HepG2 (cell line): ENCODE measurements around the gene SLC25A22. TPM values are rescaled to one million over a fixed set of nuclear protein-coding genes. Genes with fewer than 3 reads are reported as not detected.

Experiments
- BORCS8-MEF2B ChIP-seq: sonication (generic); formaldehyde crosslinking; IDR thresholded peaks from 2 replicates; pipeline ENCODE4 v1.8.0; 2022; ENCODE audit warnings: mild to moderate bottlenecking, missing genetic modification reagents
- CCDC6 ChIP-seq: sonication (generic); formaldehyde crosslinking; IDR thresholded peaks from 2 replicates; pipeline ENCODE4 v1.8.1; 2022; ENCODE audit warnings: mild to moderate bottlenecking, missing genetic modification reagents, moderate library complexity
- EED ChIP-seq: sonication (generic); formaldehyde crosslinking; IDR thresholded peaks from 2 replicates; pipeline ENCODE4 v1.5.0; 2020; ENCODE audit warnings: mild to moderate bottlenecking, missing genetic modification reagents
- FOSL2 ChIP-seq: sonication (generic); formaldehyde crosslinking; IDR thresholded peaks from 2 replicates; pipeline ENCODE4 v1.4.0; 2020; ENCODE audit warnings: missing genetic modification reagents
- GATAD1 ChIP-seq: IDR thresholded peaks from 2 replicates; pipeline ENCODE4 v1.6.1; 2016; ENCODE audit warnings: missing genetic modification reagents, missing compliant biosample characterization
- HOXA7 ChIP-seq: sonication (generic); formaldehyde crosslinking; IDR thresholded peaks from 2 replicates; pipeline ENCODE4 v1.8.1; 2022; ENCODE audit warnings: mild to moderate bottlenecking, missing genetic modification reagents, moderate library complexity
- JARID2 ChIP-seq: sonication (generic); formaldehyde crosslinking; IDR thresholded peaks from 2 replicates; pipeline ENCODE4 v1.8.1; 2023; ENCODE audit warnings: missing genetic modification reagents, inconsistent platforms; ENCODE audit not compliant: insufficient replicate concordance
- RARA ChIP-seq: IDR thresholded peaks from 2 replicates; pipeline ENCODE4 v1.6.1; 2016; ENCODE audit warnings: missing genetic modification reagents, missing compliant biosample characterization
- SMC3 ChIP-seq: IDR thresholded peaks from 2 replicates; pipeline ENCODE4 v1.6.1; 2011; ENCODE audit warnings: low read length, improper control_type of control experiment
- SP4 ChIP-seq: sonication (generic); formaldehyde crosslinking; IDR thresholded peaks from 2 replicates; pipeline ENCODE4 v1.8.1; 2023; ENCODE audit warnings: mild to moderate bottlenecking, missing genetic modification reagents
- TAF15 ChIP-seq: fragments of 200-400 bp; formaldehyde crosslinking; IDR thresholded peaks from one replicate; pipeline ENCODE4 v1.6.1; 2018; ENCODE audit warnings: mild to moderate bottlenecking, low read depth, low read length; ENCODE audit not compliant: poor library complexity, severe bottlenecking
- TARDBP ChIP-seq: sonication (generic); formaldehyde crosslinking; IDR thresholded peaks from 2 replicates; pipeline ENCODE4 v1.8.0; 2022; ENCODE audit warnings: mild to moderate bottlenecking, missing genetic modification reagents
- XBP1 ChIP-seq: sonication (generic); formaldehyde crosslinking; IDR thresholded peaks from 2 replicates; pipeline ENCODE4 v1.5.0; 2020; ENCODE audit warnings: missing genetic modification reagents
- ZFP90 ChIP-seq: sonication (generic); formaldehyde crosslinking; IDR thresholded peaks from 2 replicates; pipeline ENCODE4 v1.8.0; 2022; ENCODE audit warnings: missing genetic modification reagents, mild to moderate bottlenecking, inconsistent platforms, borderline replicate concordance
- ZNF121 ChIP-seq: sonication (generic); formaldehyde crosslinking; IDR thresholded peaks from 2 replicates; pipeline ENCODE4 v1.5.0; 2020; ENCODE audit warnings: mild to moderate bottlenecking, missing genetic modification reagents
- ZNF354B ChIP-seq: sonication (generic); formaldehyde crosslinking; IDR thresholded peaks from 2 replicates; pipeline ENCODE4 v1.8.0; 2022; ENCODE audit warnings: mild to moderate bottlenecking, missing genetic modification reagents
- ZNF496 ChIP-seq: sonication (generic); formaldehyde crosslinking; IDR thresholded peaks from 2 replicates; pipeline ENCODE4 v1.8.1; 2023; ENCODE audit warnings: mild to moderate bottlenecking, moderate library complexity, missing genetic modification reagents; ENCODE audit not compliant: insufficient replicate concordance
- ZNF549 ChIP-seq: sonication (generic); formaldehyde crosslinking; IDR thresholded peaks from 2 replicates; pipeline ENCODE4 v1.5.0; 2020; ENCODE audit warnings: missing genetic modification reagents
- ZNF776 ChIP-seq: sonication (generic); formaldehyde crosslinking; IDR thresholded peaks from 2 replicates; pipeline ENCODE4 v1.4.0; 2020; ENCODE audit warnings: mild to moderate bottlenecking, missing genetic modification reagents
- ZSCAN31 ChIP-seq: sonication (generic); formaldehyde crosslinking; IDR thresholded peaks from 2 replicates; pipeline ENCODE4 v1.5.0; 2020; ENCODE audit warnings: low read depth, mild to moderate bottlenecking, missing genetic modification reagents
- polyA plus RNA-seq, 8 experiments: library from polyadenylated mRNA; depleted of rRNA in 3 of 8; stranded (reverse) in 7 of 8; unstranded in 1 of 8; fragments of >200 nt; fragmentation: Illumina TruSeq in 4 of 8; extraction: Trizol in 4 of 8; gene quantifications; 2 replicates each; pipeline versions ENCODE4 v1.2.1 to v1.2.3, GENCODE V29; 2011 to 2016; ENCODE audit warnings: low read depth in 4 of 8, missing spikeins in 1 of 8, mixed read lengths in 1 of 8; ENCODE audit not compliant: insufficient read depth in 1 of 8
- total RNA-seq, 5 experiments: library from RNA; depleted of rRNA; stranded (reverse); fragments of >200 nt; fragmentation: Illumina TruSeq; extraction: Trizol; gene quantifications; 2 replicates each; pipeline ENCODE4 v1.2.3, GENCODE V29; 2016; ENCODE audit warnings: low read depth in 1 of 5
- TF ChIP-seq, protein P1 (sequence below): sonication (generic); formaldehyde crosslinking; IDR thresholded peaks from 2 replicates; pipeline ENCODE4 v1.5.0; 2020; ENCODE audit warnings: mild to moderate bottlenecking, missing genetic modification reagents
- TF ChIP-seq, protein P2 (sequence below): sonication (generic); formaldehyde crosslinking; conservative IDR thresholded peaks from 2 replicates; pipeline ENCODE4 v1.5.0; 2020; ENCODE audit warnings: missing genetic modification reagents
- TF ChIP-seq, protein P3 (sequence below): sonication (generic); formaldehyde crosslinking; IDR thresholded peaks from 2 replicates; pipeline ENCODE4 v1.4.0; 2020; ENCODE audit warnings: missing genetic modification reagents

Gene SLC25A22
- total and polyA plus RNA-seq, 2 of the 13 experiments (the other 11 are each of a cell fraction or from before 2014, with no cell fraction given): 12.4 to 19.2 TPM

DNA sequence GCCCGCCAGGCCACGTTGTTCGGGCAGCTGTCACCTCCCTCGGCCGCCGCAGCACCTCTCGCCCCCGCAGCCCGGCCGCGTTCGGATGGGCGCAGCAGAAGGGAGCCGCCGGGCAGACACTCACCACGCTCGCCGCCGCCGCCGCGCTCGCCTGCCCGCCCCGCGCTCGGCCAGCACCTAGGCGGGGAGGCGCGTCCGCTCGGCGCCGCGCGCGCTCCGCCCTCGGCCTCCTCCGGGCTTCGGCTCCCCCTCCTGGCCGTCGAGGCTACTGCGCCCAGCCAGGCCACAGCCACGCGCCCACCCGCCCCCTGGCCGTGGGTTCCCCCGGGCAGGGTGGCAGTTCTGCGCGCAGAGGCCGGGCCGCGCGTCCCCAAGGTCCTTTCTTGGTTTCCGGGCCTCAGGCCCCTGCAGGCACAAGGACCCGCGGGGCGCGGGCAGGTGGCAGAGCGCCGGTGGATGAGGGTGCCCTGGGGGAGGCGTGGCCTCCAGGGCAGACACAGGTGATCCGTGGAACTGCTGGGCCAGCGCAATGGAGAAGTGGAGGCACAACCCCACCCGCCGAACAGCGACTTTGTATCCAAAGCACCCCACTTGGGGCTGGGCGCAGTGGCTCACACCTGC is at the start of gene SLC25A22 (continued):
- TF ChIP-seq RARA (CRISPR knock-in tag) (no peak), ZNF121 (no peak), ZSCAN31 (CRISPR knock-in tag) (no peak), SMC3 (peak; percentile 5; the same call in 1 of the 2 replicates), EED (CRISPR knock-in tag) (no peak), ZFP90 (CRISPR knock-in tag) (no peak), CCDC6 (CRISPR knock-in tag) (no peak), ZNF776 (CRISPR knock-in tag) (peak; percentile 75; the same call in 1 of the 2 replicates), TARDBP (no peak), XBP1 (CRISPR knock-in tag) (no peak), SP4 (peak; percentile 61; the same call in 1 of the 2 replicates), FOSL2 (CRISPR knock-in tag) (no peak), JARID2 (CRISPR knock-in tag) (no peak), BORCS8-MEF2B (peak; percentile 61; the same call in 1 of the 2 replicates), TAF15 (no peak), HOXA7 (CRISPR knock-in tag) (no peak), ZNF549 (CRISPR knock-in tag) (no peak), GATAD1 (no peak), ZNF354B (CRISPR knock-in tag) (no peak), ZNF496 (CRISPR knock-in tag) (no peak)
- TF ChIP-seq, protein P1, sequence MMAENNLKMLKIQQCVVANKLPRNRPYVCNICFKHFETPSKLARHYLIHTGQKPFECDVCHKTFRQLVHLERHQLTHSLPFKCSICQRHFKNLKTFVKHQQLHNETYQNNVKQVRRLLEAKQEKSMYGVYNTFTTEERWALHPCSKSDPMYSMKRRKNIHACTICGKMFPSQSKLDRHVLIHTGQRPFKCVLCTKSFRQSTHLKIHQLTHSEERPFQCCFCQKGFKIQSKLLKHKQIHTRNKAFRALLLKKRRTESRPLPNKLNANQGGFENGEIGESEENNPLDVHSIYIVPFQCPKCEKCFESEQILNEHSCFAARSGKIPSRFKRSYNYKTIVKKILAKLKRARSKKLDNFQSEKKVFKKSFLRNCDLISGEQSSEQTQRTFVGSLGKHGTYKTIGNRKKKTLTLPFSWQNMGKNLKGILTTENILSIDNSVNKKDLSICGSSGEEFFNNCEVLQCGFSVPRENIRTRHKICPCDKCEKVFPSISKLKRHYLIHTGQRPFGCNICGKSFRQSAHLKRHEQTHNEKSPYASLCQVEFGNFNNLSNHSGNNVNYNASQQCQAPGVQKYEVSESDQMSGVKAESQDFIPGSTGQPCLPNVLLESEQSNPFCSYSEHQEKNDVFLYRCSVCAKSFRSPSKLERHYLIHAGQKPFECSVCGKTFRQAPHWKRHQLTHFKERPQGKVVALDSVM (CRISPR knock-in tag): no peak
- TF ChIP-seq, protein P2, sequence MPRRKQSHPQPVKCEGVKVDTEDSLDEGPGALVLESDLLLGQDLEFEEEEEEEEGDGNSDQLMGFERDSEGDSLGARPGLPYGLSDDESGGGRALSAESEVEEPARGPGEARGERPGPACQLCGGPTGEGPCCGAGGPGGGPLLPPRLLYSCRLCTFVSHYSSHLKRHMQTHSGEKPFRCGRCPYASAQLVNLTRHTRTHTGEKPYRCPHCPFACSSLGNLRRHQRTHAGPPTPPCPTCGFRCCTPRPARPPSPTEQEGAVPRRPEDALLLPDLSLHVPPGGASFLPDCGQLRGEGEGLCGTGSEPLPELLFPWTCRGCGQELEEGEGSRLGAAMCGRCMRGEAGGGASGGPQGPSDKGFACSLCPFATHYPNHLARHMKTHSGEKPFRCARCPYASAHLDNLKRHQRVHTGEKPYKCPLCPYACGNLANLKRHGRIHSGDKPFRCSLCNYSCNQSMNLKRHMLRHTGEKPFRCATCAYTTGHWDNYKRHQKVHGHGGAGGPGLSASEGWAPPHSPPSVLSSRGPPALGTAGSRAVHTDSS: peak; percentile 53; the same call in 1 of the 2 replicates
- TF ChIP-seq, protein P3, sequence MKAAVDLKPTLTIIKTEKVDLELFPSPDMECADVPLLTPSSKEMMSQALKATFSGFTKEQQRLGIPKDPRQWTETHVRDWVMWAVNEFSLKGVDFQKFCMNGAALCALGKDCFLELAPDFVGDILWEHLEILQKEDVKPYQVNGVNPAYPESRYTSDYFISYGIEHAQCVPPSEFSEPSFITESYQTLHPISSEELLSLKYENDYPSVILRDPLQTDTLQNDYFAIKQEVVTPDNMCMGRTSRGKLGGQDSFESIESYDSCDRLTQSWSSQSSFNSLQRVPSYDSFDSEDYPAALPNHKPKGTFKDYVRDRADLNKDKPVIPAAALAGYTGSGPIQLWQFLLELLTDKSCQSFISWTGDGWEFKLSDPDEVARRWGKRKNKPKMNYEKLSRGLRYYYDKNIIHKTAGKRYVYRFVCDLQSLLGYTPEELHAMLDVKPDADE (CRISPR knock-in tag): no peak
